ENCODE data around the gene SLC17A1. TPM values are rescaled to one million over a fixed set of nuclear protein-coding genes. Genes with fewer than 3 reads are reported as not detected.
"Not testable (repeated sequence)": the region's sequence is repeated elsewhere in the genome, so short reads cannot be mapped to it uniquely, and the experiment has no call there.

Gene SLC17A1
- total RNA-seq, 1 donor from 2014 or later = not detected

- no peak overlapping the region for H3K4me3 Mint-ChIP-seq (ENCODE audit: unreplicated experiment)
- H3K27ac Mint-ChIP-seq (ENCODE audit: unreplicated experiment) = no peak overlapping the region
- H3K27me3 Mint-ChIP-seq (ENCODE audit: unreplicated experiment) = peaks cover 23% of the 10 kb centered on the region
- no peaks in the 10 kb centered on the region for H3K9me3 Mint-ChIP-seq (ENCODE audit: unreplicated experiment)
- DNase-seq (ENCODE audit: extremely low spot score, unreplicated experiment) = no peak
- no peak for TF ChIP-seq CTCF (IDR thresholded peaks at IDR 0.05)
- H3K36me3 Mint-ChIP-seq (ENCODE audit: unreplicated experiment) = no peaks in the 10 kb centered on the region
- H3K4me1 Mint-ChIP-seq (ENCODE audit: unreplicated experiment) = no peaks in the 10 kb centered on the region
Observed at GRCh38 chr6:25755483-25755882, 76.4 kb downstream of the SLC17A1 start.

- DNase-seq (ENCODE audit: extremely low spot score, unreplicated experiment) = no peak
- Mint-ChIP-seq H3K27me3 (ENCODE audit: unreplicated experiment) (peaks cover 21% of the 10 kb centered on the region), H3K4me3 (ENCODE audit: unreplicated experiment) (no peak within 1 kb of the TSS), H3K27ac (ENCODE audit: unreplicated experiment) (no peak within 1 kb of the TSS), H3K4me1 (ENCODE audit: unreplicated experiment) (no peaks in the 10 kb centered on the region), H3K36me3 (ENCODE audit: unreplicated experiment) (no peaks in the 10 kb centered on the region), H3K9me3 (ENCODE audit: unreplicated experiment) (no peaks in the 10 kb centered on the region)
- TF ChIP-seq CTCF (IDR thresholded peaks at IDR 0.05) = no peak
Observed at GRCh38 chr6:25754535-25754934, 77.3 kb downstream of the SLC17A1 start, which contains the start of gene SLC17A4. SLC17A4 (plus strand) TSS chr6:25754742; CDS start chr6:25761963, 7,221 bp downstream.

- Mint-ChIP-seq H3K9me3 (ENCODE audit: unreplicated experiment) (no peaks in the 10 kb centered on the region), H3K27ac (ENCODE audit: unreplicated experiment) (no peak overlapping the region), H3K4me1 (ENCODE audit: unreplicated experiment) (no peaks in the 10 kb centered on the region), H3K4me3 (ENCODE audit: unreplicated experiment) (no peak overlapping the region), H3K27me3 (ENCODE audit: unreplicated experiment) (peaks cover 12% of the 10 kb centered on the region), H3K36me3 (ENCODE audit: unreplicated experiment) (no peaks in the 10 kb centered on the region)
- TF ChIP-seq CTCF (IDR thresholded peaks at IDR 0.05) = no peak
- no peak for DNase-seq (ENCODE audit: extremely low spot score, unreplicated experiment)
Observed at GRCh38 chr6:25753079-25753478, 78.8 kb downstream of the SLC17A1 start.

- Mint-ChIP-seq H3K27me3 (ENCODE audit: unreplicated experiment) (peaks cover 12% of the 10 kb centered on the region), H3K4me3 (ENCODE audit: unreplicated experiment) (no peak overlapping the region), H3K36me3 (ENCODE audit: unreplicated experiment) (no peaks in the 10 kb centered on the region), H3K9me3 (ENCODE audit: unreplicated experiment) (no peaks in the 10 kb centered on the region), H3K27ac (ENCODE audit: unreplicated experiment) (no peak overlapping the region), H3K4me1 (ENCODE audit: unreplicated experiment) (no peaks in the 10 kb centered on the region)
- no peak for DNase-seq (ENCODE audit: extremely low spot score, unreplicated experiment)
- no peak for TF ChIP-seq CTCF (IDR thresholded peaks at IDR 0.05)
Observed at GRCh38 chr6:25750906-25751305, 80.9 kb downstream of the SLC17A1 start.

GRCh38 chr6:25749837-25750236, 82.0 kb downstream of the SLC17A1 start:
- peaks cover 9% of the 10 kb centered on the region for H3K27me3 Mint-ChIP-seq (ENCODE audit: unreplicated experiment)
- H3K27ac Mint-ChIP-seq (ENCODE audit: unreplicated experiment) = no peak overlapping the region
- no peaks in the 10 kb centered on the region for H3K9me3 Mint-ChIP-seq (ENCODE audit: unreplicated experiment)

GRCh38 chr6:25748601-25749517, 83.0 kb downstream of the SLC17A1 start:
- not testable (repeated sequence) for H3K9me3 Mint-ChIP-seq (ENCODE audit: unreplicated experiment); H3K4me1 Mint-ChIP-seq (ENCODE audit: unreplicated experiment); H3K27me3 Mint-ChIP-seq (ENCODE audit: unreplicated experiment); H3K36me3 Mint-ChIP-seq (ENCODE audit: unreplicated experiment); DNase-seq (ENCODE audit: extremely low spot score, unreplicated experiment); H3K4me3 Mint-ChIP-seq (ENCODE audit: unreplicated experiment); H3K27ac Mint-ChIP-seq (ENCODE audit: unreplicated experiment)

More at GRCh38 chr6:25749837-25750236, 82.0 kb downstream of the SLC17A1 start:
- Mint-ChIP-seq H3K4me1 (ENCODE audit: unreplicated experiment) (no peaks in the 10 kb centered on the region), H3K36me3 (ENCODE audit: unreplicated experiment) (no peaks in the 10 kb centered on the region), H3K4me3 (ENCODE audit: unreplicated experiment) (no peak overlapping the region)
- no peak for DNase-seq (ENCODE audit: extremely low spot score, unreplicated experiment)
- TF ChIP-seq CTCF (IDR thresholded peaks at IDR 0.05) = no peak
